ENCODE measurements around the gene NPAS3. TPM values are rescaled to one million over a fixed set of nuclear protein-coding genes. Genes with fewer than 3 reads are reported as not detected.

The NPAS3 gene
- total and polyA plus RNA-seq, 2 of the 8 experiments (the other 6 are each of a cell fraction or from before 2014, with no cell fraction given), result 0.11 to 0.60 TPM

- ChIA-PET CTCF (ENCODE audit: partially characterized antibody) (interaction anchor here (1.0 to 1.6 kb wide), 3 partner anchors 413 to 511 kb away, joined by 3 to 4 read pairs (median 3); no protein-coding TSS in a partner anchor), POLR2A (ENCODE audit: partially characterized antibody) (no interaction called here)
- H3K4me2 ChIP-seq (ENCODE audit: insufficient read depth in 1 of 2, low read depth in 2 of 2, low read length in 2 of 2), result no peak overlapping the region
- H3K27ac ChIP-seq (ENCODE audit: low read depth, low read length), result no peak overlapping the region
- peaks cover 2% of the 10 kb centered on the region; the same call in 1 of the 2 replicates for H3K23me2 ChIP-seq (ENCODE audit: low read depth, low read length)
- H2AFZ ChIP-seq (ENCODE audit: low read length), result no peak overlapping the region
- no peak overlapping the region for H2BK120ac ChIP-seq (replicated peaks; ENCODE audit: low read depth, low read length)
- H4K8ac ChIP-seq (ENCODE audit: extremely low read depth, insufficient read depth, low read length), result no peak overlapping the region
- 83% methylated on average over 7 of the region's 7 CpGs; no CpG with 5 or more reads in 1 of the 2 experiments for WGBS, 2 experiments (ENCODE audit: extremely low coverage in 1 of 2, insufficient coverage in 1 of 2, insufficient read length in 1 of 2, insufficient replicate concordance in 2 of 2, low coverage in 1 of 2, low lambda C conversion rate in 2 of 2, missing lambda C conversion rate in 1 of 2)
- H3K4ac ChIP-seq (replicated peaks; ENCODE audit: insufficient read length, low read depth, low read length), result no peak overlapping the region
- no peaks in the 10 kb centered on the region for H3K4me1 ChIP-seq (replicated peaks in 1 of 4; ENCODE audit: control insufficient read depth in 3 of 4, insufficient read depth in 4 of 4, low read length in 3 of 4)
- H3K18ac ChIP-seq (ENCODE audit: extremely low read depth, low read length), result no peak overlapping the region
- DNase-seq (ENCODE audit: low read depth in 1 of 2, low spot score in 2 of 2) (no peak), FAIRE-seq (no peak)
- H3K9ac ChIP-seq (replicated peaks in 1 of 4; ENCODE audit: extremely low read depth in 1 of 4, low read depth in 3 of 4, low read length in 3 of 4), result no peak overlapping the region
- H3K79me2 ChIP-seq (ENCODE audit: control insufficient read depth in 1 of 2, insufficient read depth in 2 of 2, low read length in 2 of 2), result no peaks in the 10 kb centered on the region
- H3K36me3 ChIP-seq (ENCODE audit: control insufficient read depth in 2 of 4, insufficient read depth in 4 of 4, low read length in 3 of 4), result no peaks in the 10 kb centered on the region
- no peaks in the 10 kb centered on the region for H4K20me1 ChIP-seq (replicated peaks in 1 of 2; ENCODE audit: control insufficient read depth in 1 of 2, insufficient read depth in 2 of 2, low read length in 2 of 2)
- no peak overlapping the region for H4K5ac ChIP-seq (ENCODE audit: insufficient read length, low read depth, low read length)
- H3K23ac ChIP-seq (ENCODE audit: insufficient read length), result no peak overlapping the region
- H2BK20ac ChIP-seq (ENCODE audit: low read length), result no peak overlapping the region
- H3K14ac ChIP-seq (ENCODE audit: insufficient read length), result no peak overlapping the region
- H3K4me3 ChIP-seq (ENCODE audit: extremely low read depth in 1 of 4, insufficient read depth in 2 of 4, low read depth in 3 of 4, low read length in 4 of 4), result no peak overlapping the region
- H3K79me1 ChIP-seq (ENCODE audit: low read depth, low read length), result no peaks in the 10 kb centered on the region
- no peak overlapping the region for H3K56ac ChIP-seq (replicated peaks; ENCODE audit: insufficient read length, low read depth, low read length)
- no peak overlapping the region for H2AK5ac ChIP-seq (ENCODE audit: low read depth, low read length)
- no peak overlapping the region for H4K91ac ChIP-seq (replicated peaks; ENCODE audit: insufficient read length, low read length)
- no peak overlapping the region for H2BK5ac ChIP-seq (ENCODE audit: low read depth, low read length)
- no peaks in the 10 kb centered on the region; a peak in 1 of 7 replicates for H3K27me3 ChIP-seq (replicated peaks in 1 of 4; ENCODE audit: control insufficient read depth in 3 of 4, extremely low read depth in 1 of 4, insufficient read depth in 3 of 4, low read length in 3 of 4)
- H2BK15ac ChIP-seq (ENCODE audit: low read length), result no peak overlapping the region
- no peak overlapping the region for H2BK12ac ChIP-seq (ENCODE audit: low read depth, low read length)
- H3K9me3 ChIP-seq (ENCODE audit: insufficient read depth in 2 of 2, low read depth in 1 of 2, low read length in 1 of 2), result no peaks in the 10 kb centered on the region
- no peak for TF ChIP-seq CEBPB (IDR thresholded peaks at IDR 0.05; ENCODE audit: low read depth, low read length)
- no peak for TF ChIP-seq USF2 (IDR thresholded peaks at IDR 0.05; ENCODE audit: low read length)
- TF ChIP-seq SP4 (IDR thresholded peaks at IDR 0.05; ENCODE audit: low read length), result no peak
- TF ChIP-seq TAF1 (IDR thresholded peaks at IDR 0.05; ENCODE audit: low read depth, low read length), result no peak
- TF ChIP-seq TEAD4 (IDR thresholded peaks at IDR 0.05; ENCODE audit: low read depth, low read length), result no peak
- TF ChIP-seq PHF8 (conservative IDR thresholded peaks at IDR 0.05; ENCODE audit: low read depth, low read length), result no peak
- TF ChIP-seq CTBP2 (IDR thresholded peaks at IDR 0.05; ENCODE audit: borderline replicate concordance, insufficient read depth, insufficient read length, low read length), result no peak
- no peak for TF ChIP-seq TBP (IDR thresholded peaks at IDR 0.05; ENCODE audit: low read depth, low read length)
- TF ChIP-seq JUND (IDR thresholded peaks at IDR 0.05; ENCODE audit: low read length), result no peak
- TF ChIP-seq CTCF (IDR thresholded peaks at IDR 0.05; ENCODE audit: control extremely low read depth in 1 of 3, insufficient read depth in 1 of 3, low read depth in 1 of 3, low read length in 3 of 3), result no peak
- TF ChIP-seq KDM1A (IDR thresholded peaks at IDR 0.05; ENCODE audit: borderline replicate concordance, low read length), result no peak
- TF ChIP-seq SIRT6 (IDR thresholded peaks at IDR 0.05; ENCODE audit: low read length), result no peak
Observed at GRCh38 chr14:33812181-33812580, 873.5 kb downstream of the NPAS3 start.

Measured in H1 (cell line).